RWPE2 (cell line): ENCODE measurements around the gene GLB1L2.

Experiments
- ATAC-seq: fragments of 200-7000 bp; cut with Tn5 transposase; 3 replicates; pipeline ENCODE4 v1.9.1; 2021; ENCODE audit warnings: low read depth
- DNase-seq: peaks from one replicate; pipeline ENCODE4 v3.0.0-alpha.2; 2020; ENCODE audit warnings: low spot score
- H3K27ac ChIP-seq: fragments of 450-650 bp; 2 replicates; pipeline ENCODE4 v1.5.1; 2017; ENCODE audit warnings: mild to moderate bottlenecking; ENCODE audit not compliant: poor library complexity, severe bottlenecking
- H3K27me3 ChIP-seq: fragments of 250-450 bp; sonication (Bioruptor Pico); 2 replicates; pipeline ENCODE4 v1.5.1; 2021; ENCODE audit warnings: mild to moderate bottlenecking, moderate library complexity; ENCODE audit not compliant: insufficient read depth, poor library complexity, severe bottlenecking
- H3K36me3 ChIP-seq: fragments of 250-450 bp; sonication (Bioruptor Pico); 2 replicates; pipeline ENCODE4 v1.5.1; 2020; ENCODE audit warnings: low read depth, mild to moderate bottlenecking, moderate library complexity
- H3K4me1 ChIP-seq: fragments of 250-450 bp; sonication (Bioruptor Pico); 2 replicates; pipeline ENCODE4 v1.5.1; 2021; ENCODE audit warnings: mild to moderate bottlenecking, moderate library complexity; ENCODE audit not compliant: insufficient read depth, poor library complexity, severe bottlenecking
- H3K4me3 ChIP-seq: fragments of 250-450 bp; sonication (Bioruptor Pico); 2 replicates; pipeline ENCODE4 v1.5.1; 2021; ENCODE audit warnings: mild to moderate bottlenecking, moderate library complexity; ENCODE audit not compliant: severe bottlenecking
- H3K9me3 ChIP-seq: fragments of 250-450 bp; sonication (Bioruptor Pico); 2 replicates; pipeline ENCODE4 v1.5.1; 2021; ENCODE audit warnings: mild to moderate bottlenecking, moderate library complexity; ENCODE audit not compliant: severe bottlenecking
- TF ChIP-seq, protein P1 (sequence below): fragments of 450-650 bp; IDR thresholded peaks from one replicate; pipeline ENCODE4 v1.5.1; 2017; ENCODE audit warnings: mild to moderate bottlenecking, moderate library complexity; ENCODE audit not compliant: poor library complexity, severe bottlenecking

The GLB1L2 gene

DNA sequence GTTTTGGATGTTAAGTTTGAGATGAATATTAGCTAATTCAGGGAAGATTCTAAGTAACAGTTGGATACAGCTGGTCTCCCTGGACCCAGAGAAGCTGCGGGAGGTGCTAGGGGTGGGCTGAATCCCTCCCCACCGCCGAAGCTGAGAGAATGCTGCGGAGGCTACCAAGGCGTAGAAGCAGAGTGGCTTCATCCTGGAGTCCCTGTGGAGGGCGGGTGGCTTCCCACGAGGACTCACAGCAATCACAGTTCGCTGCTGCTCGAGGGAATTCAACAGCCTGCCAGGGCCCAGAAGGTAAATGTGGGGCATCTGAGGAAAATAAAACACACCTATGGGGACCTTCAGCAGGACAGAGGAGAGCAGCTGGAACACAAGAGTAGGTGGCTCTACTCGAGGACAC is 91.3 kb downstream of the GLB1L2 start:
- TF ChIP-seq, protein P1, sequence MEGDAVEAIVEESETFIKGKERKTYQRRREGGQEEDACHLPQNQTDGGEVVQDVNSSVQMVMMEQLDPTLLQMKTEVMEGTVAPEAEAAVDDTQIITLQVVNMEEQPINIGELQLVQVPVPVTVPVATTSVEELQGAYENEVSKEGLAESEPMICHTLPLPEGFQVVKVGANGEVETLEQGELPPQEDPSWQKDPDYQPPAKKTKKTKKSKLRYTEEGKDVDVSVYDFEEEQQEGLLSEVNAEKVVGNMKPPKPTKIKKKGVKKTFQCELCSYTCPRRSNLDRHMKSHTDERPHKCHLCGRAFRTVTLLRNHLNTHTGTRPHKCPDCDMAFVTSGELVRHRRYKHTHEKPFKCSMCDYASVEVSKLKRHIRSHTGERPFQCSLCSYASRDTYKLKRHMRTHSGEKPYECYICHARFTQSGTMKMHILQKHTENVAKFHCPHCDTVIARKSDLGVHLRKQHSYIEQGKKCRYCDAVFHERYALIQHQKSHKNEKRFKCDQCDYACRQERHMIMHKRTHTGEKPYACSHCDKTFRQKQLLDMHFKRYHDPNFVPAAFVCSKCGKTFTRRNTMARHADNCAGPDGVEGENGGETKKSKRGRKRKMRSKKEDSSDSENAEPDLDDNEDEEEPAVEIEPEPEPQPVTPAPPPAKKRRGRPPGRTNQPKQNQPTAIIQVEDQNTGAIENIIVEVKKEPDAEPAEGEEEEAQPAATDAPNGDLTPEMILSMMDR = no peak
- Histone ChIP-seq H3K4me3 (no peak overlapping the region), H3K36me3 (no peaks in the 10 kb centered on the region), H3K27me3 (peaks cover 9% of the 10 kb centered on the region), H3K9me3 (no peaks in the 10 kb centered on the region), H3K27ac (no peak overlapping the region), H3K4me1 (no peaks in the 10 kb centered on the region)
- ATAC-seq = no peak
- no peak for DNase-seq

DNA sequence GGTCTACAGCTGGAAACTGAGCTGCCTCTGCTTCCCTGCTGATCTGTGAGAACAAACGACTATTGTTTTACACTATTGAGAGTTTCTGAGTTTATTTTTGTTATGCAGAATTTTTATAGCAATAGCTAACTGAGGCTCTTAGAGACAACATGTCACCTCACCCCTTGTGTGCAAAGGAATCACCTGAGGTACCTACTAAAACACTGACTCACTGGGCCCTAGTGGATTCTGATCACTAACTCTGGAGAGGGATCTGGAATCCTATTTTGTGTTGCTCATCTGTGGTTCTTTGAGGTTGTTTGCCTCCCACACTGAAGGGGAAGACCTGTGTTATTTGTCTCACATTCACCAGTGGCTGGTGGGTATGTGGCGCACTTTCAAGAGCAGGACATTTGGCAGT is 93.6 kb downstream of the GLB1L2 start:
- TF ChIP-seq, protein P1 = no peak
- Histone ChIP-seq H3K27me3 (peaks cover 3% of the 10 kb centered on the region), H3K9me3 (no peaks in the 10 kb centered on the region), H3K4me1 (no peaks in the 10 kb centered on the region), H3K27ac (no peak overlapping the region), H3K4me3 (no peak overlapping the region), H3K36me3 (no peaks in the 10 kb centered on the region)
- no peak for DNase-seq
- ATAC-seq = no peak
